Measurements from ENCODE around the gene MED25.

MED25 gene

GRCh38 chr19:49806620-49806959, 11.5 kb upstream of the MED25 start:
- TF ChIP-seq EP300 (IDR thresholded peaks at IDR 0.05; ENCODE audit: borderline replicate concordance) (no peak), USF1 (IDR thresholded peaks at IDR 0.05) (no peak), TCF12 (IDR thresholded peaks at IDR 0.05; ENCODE audit: low read depth) (no peak), CREB1 (IDR thresholded peaks at IDR 0.05; ENCODE audit: low read depth) (no peak), YY1 (IDR thresholded peaks at IDR 0.05; ENCODE audit: low read depth) (no peak), CEBPB (IDR thresholded peaks at IDR 0.05) (no peak), TEAD4 (IDR thresholded peaks at IDR 0.05) (no peak), NFIC (IDR thresholded peaks at IDR 0.05) (no peak), RAD21 (IDR thresholded peaks at IDR 0.05; ENCODE audit: low read depth) (no peak), MAX (IDR thresholded peaks at IDR 0.05) (no peak), EGR1 (IDR thresholded peaks at IDR 0.05) (no peak), ZBTB7A (IDR thresholded peaks at IDR 0.05; ENCODE audit: low read depth) (no peak), REST (IDR thresholded peaks at IDR 0.05; ENCODE audit: low read depth) (no peak), FOXM1 (IDR thresholded peaks at IDR 0.05; ENCODE audit: borderline replicate concordance, low read depth) (no peak), TAF1 (IDR thresholded peaks at IDR 0.05; ENCODE audit: low read depth) (no peak)

GRCh38 chr19:49807058-49807903, 10.8 kb upstream of the MED25 start:
- TF ChIP-seq MAX (IDR thresholded peaks at IDR 0.05) (no peak), TAF1 (IDR thresholded peaks at IDR 0.05; ENCODE audit: low read depth) (no peak), FOXM1 (IDR thresholded peaks at IDR 0.05; ENCODE audit: borderline replicate concordance, low read depth) (no peak), EP300 (IDR thresholded peaks at IDR 0.05; ENCODE audit: borderline replicate concordance) (no peak), USF1 (IDR thresholded peaks at IDR 0.05) (no peak), CEBPB (IDR thresholded peaks at IDR 0.05) (no peak)

- TF ChIP-seq EGR1 (IDR thresholded peaks at IDR 0.05) (no peak), FOXM1 (IDR thresholded peaks at IDR 0.05; ENCODE audit: borderline replicate concordance, low read depth) (no peak), CREB1 (IDR thresholded peaks at IDR 0.05; ENCODE audit: low read depth) (no peak), TEAD4 (IDR thresholded peaks at IDR 0.05) (no peak), YY1 (IDR thresholded peaks at IDR 0.05; ENCODE audit: low read depth) (no peak)
Observed at GRCh38 chr19:49807904-49808675, 10.0 kb upstream of the MED25 start.

GRCh38 chr19:49808711-49809159, 9.4 kb upstream of the MED25 start:
- TF ChIP-seq CREB1 (IDR thresholded peaks at IDR 0.05; ENCODE audit: low read depth): no peak
- no peak for TF ChIP-seq FOXM1 (IDR thresholded peaks at IDR 0.05; ENCODE audit: borderline replicate concordance, low read depth)
- no peak for TF ChIP-seq NFIC (IDR thresholded peaks at IDR 0.05)
- no peak for TF ChIP-seq EP300 (IDR thresholded peaks at IDR 0.05; ENCODE audit: borderline replicate concordance)
- no peak for TF ChIP-seq TCF12 (IDR thresholded peaks at IDR 0.05; ENCODE audit: low read depth)
- no peak for TF ChIP-seq TEAD4 (IDR thresholded peaks at IDR 0.05)
- no peak for TF ChIP-seq ZBTB7A (IDR thresholded peaks at IDR 0.05; ENCODE audit: low read depth)
- TF ChIP-seq REST (IDR thresholded peaks at IDR 0.05; ENCODE audit: low read depth): no peak
- TF ChIP-seq EGR1 (IDR thresholded peaks at IDR 0.05): no peak

- TF ChIP-seq MAX (IDR thresholded peaks at IDR 0.05) (peak; percentile 12), CREB1 (IDR thresholded peaks at IDR 0.05; ENCODE audit: low read depth) (no peak), YY1 (IDR thresholded peaks at IDR 0.05; ENCODE audit: low read depth) (no peak), NFIC (IDR thresholded peaks at IDR 0.05) (no peak), RAD21 (IDR thresholded peaks at IDR 0.05; ENCODE audit: low read depth) (no peak), TEAD4 (IDR thresholded peaks at IDR 0.05) (no peak), REST (IDR thresholded peaks at IDR 0.05; ENCODE audit: low read depth) (no peak), ZBTB7A (IDR thresholded peaks at IDR 0.05; ENCODE audit: low read depth) (peak; percentile 64), FOXM1 (IDR thresholded peaks at IDR 0.05; ENCODE audit: borderline replicate concordance, low read depth) (no peak), TAF1 (IDR thresholded peaks at IDR 0.05; ENCODE audit: low read depth) (no peak; the same call in 1 of the 2 replicates), TCF12 (IDR thresholded peaks at IDR 0.05; ENCODE audit: low read depth) (no peak), EGR1 (IDR thresholded peaks at IDR 0.05) (no peak), USF1 (IDR thresholded peaks at IDR 0.05) (peak; percentile 66), CEBPB (IDR thresholded peaks at IDR 0.05) (no peak), EP300 (IDR thresholded peaks at IDR 0.05; ENCODE audit: borderline replicate concordance) (no peak)
Observed at GRCh38 chr19:49809160-49809940, 8.7 kb upstream of the MED25 start.

Measured in Ishikawa (cell line).